AG09319 (cell line): Measurements from ENCODE around the gene POU5F1.

Source experiments
- DNase-seq: peaks from one replicate; pipeline ENCODE4 v3.0.0-alpha.2; 2010; ENCODE audit warnings: low read depth; ENCODE audit errors: extremely low read depth
- TF ChIP-seq, protein P1 (sequence below): IDR thresholded peaks from 2 replicates; pipeline ENCODE4 v1.5.1; 2011; ENCODE audit warnings: low read depth, mild to moderate bottlenecking, inconsistent platforms, low read length, moderate library complexity

The POU5F1 gene

DNA sequence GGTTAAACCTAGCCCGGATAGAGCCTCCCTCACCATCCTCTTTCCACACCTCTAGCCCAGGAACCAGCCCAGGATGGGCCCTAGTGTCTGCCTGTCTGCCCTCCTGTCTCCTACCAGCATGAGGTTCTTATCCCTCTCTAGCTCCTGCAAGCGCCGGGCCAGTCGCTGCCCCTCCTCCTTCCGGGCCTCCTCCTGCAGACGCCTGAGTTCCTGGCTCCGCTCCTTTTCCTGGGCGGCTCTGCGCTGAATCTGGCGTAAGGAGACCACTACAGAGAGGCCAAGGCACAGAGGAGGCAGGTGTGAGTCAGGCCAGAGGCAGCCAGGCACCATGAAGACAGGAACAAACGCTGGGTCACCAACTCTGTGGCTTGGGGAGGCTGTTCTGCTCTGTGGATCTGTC, 27.3 kb downstream of the POU5F1 start:
- TF ChIP-seq, protein P1, sequence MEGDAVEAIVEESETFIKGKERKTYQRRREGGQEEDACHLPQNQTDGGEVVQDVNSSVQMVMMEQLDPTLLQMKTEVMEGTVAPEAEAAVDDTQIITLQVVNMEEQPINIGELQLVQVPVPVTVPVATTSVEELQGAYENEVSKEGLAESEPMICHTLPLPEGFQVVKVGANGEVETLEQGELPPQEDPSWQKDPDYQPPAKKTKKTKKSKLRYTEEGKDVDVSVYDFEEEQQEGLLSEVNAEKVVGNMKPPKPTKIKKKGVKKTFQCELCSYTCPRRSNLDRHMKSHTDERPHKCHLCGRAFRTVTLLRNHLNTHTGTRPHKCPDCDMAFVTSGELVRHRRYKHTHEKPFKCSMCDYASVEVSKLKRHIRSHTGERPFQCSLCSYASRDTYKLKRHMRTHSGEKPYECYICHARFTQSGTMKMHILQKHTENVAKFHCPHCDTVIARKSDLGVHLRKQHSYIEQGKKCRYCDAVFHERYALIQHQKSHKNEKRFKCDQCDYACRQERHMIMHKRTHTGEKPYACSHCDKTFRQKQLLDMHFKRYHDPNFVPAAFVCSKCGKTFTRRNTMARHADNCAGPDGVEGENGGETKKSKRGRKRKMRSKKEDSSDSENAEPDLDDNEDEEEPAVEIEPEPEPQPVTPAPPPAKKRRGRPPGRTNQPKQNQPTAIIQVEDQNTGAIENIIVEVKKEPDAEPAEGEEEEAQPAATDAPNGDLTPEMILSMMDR = no peak
- DNase-seq = no peak

DNA sequence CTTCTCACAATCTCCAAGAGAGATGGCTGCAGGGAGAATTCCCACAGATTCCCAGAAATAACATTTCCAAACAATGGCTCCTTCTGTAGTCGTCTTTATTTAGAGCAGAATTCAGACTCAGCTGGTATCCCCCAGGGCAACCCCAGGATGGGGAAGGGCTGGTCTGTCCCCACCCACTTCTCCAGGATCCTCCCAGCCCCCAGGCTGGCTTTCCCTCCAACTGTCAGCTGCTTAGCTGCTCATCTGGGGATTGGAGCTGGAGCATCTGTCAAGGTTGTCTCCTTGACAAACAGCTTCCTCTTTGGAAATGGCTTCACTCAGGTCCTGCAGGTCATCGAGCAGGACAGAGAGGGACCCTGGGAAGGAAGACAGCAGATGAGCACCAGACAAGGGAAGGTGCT, 28.1 kb downstream of the POU5F1 start:
- DNase-seq = no peak
- TF ChIP-seq, protein P1 = no peak

DNA sequence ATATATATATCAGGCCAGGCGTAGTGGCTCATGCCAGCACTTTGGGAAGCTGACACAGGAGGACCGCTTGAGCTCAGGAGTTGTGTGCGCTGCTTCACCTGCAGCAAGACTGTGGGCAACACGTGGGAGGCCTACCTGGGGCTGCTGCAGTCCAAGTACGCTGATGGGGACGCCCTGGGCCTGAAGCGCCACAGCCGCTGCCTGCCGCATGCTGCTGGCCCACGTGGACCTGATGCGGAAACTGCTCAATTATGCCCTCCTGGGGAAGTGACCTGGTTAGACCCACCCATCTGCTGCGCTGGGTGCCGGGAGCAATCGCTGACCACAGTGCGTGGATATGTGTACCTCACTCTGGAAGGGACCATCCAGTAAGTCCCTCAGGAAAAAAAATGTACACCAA, 29.8 kb downstream of the POU5F1 start:
- DNase-seq = no peak
- TF ChIP-seq, protein P1 = no peak

GRCh38 chr6:31139599-31139998, 30.9 kb downstream of the POU5F1 start:
- TF ChIP-seq, protein P1 = no peak
- DNase-seq = no peak

GRCh38 chr6:31138982-31139381, 31.5 kb downstream of the POU5F1 start, which contains the start of gene PSORS1C2:
Gene PSORS1C2, minus strand, starts transcription at chr6:31139066. Its CDS starts 40 bp downstream, at chr6:31139026.
- TF ChIP-seq, protein P1 = no peak
- DNase-seq = no peak

GRCh38 chr6:31135710-31136109, 34.8 kb downstream of the POU5F1 start:
- no peak for DNase-seq

GRCh38 chr6:31132806-31133205, 37.7 kb downstream of the POU5F1 start:
- no peak for DNase-seq
- TF ChIP-seq, protein P1 = no peak

More at GRCh38 chr6:31135710-31136109, 34.8 kb downstream of the POU5F1 start:
- TF ChIP-seq, protein P1 = no peak
